Tibial artery (tissue), 4 donors: ENCODE measurements around the gene STK24.

Source experiments
- DNase-seq, 2 donors: peaks; one replicate each; pipeline ENCODE4 v3.0.0-alpha.2; 2019
- H3K27ac ChIP-seq, 2 donors: fragments of 200-600 bp; sonication (generic) in 1 of 2; 1 replicate in 1 of 2; 2 replicates in 1 of 2; pipeline ENCODE4 v1.5.1; 2018 to 2019; ENCODE audit warnings: mild to moderate bottlenecking in 1 of 2
- H3K27me3 ChIP-seq, 2 donors: fragments of 200-600 bp; sonication (generic) in 1 of 2; one replicate each; pipeline versions ENCODE4 v1.5.1 to v1.6.0; 2016 to 2019
- H3K36me3 ChIP-seq, 3 donors: fragments of 200-600 bp; sonication (generic) in 2 of 3; one replicate each; pipeline ENCODE4 v1.5.1; 2016 to 2019; ENCODE audit warnings: mild to moderate bottlenecking in 2 of 3
- H3K4me1 ChIP-seq, 4 donors: fragments of 200-600 bp; sonication (generic) in 2 of 4; 1 replicate in 3 of 4; 2 replicates in 1 of 4; pipeline ENCODE4 v1.5.1; 2016 to 2019
- H3K4me3 ChIP-seq, 2 donors: fragments of 200-600 bp; sonication (generic) in 1 of 2; 1 replicate in 1 of 2; 2 replicates in 1 of 2; pipeline ENCODE4 v1.5.1; 2018 to 2019; ENCODE audit warnings: mild to moderate bottlenecking in 2 of 2
- H3K9me3 ChIP-seq, 3 donors: fragments of 200-600 bp; sonication (generic) in 1 of 3; one replicate each; pipeline ENCODE4 v1.5.1; 2016 to 2019
- intact Hi-C: fragments of 100-400 bp; cut with DNase I; formaldehyde crosslinking; loops from one replicate; pipeline ENCODE4 v1.15.0; 2023; ENCODE audit warnings: low total_unique reads
- TF ChIP-seq, protein P1 (sequence below), 2 experiments: fragments of 200-600 bp in 1 of 2; fragments of 450-650 bp in 1 of 2; IDR thresholded peaks; one replicate each; pipeline ENCODE4 v1.5.1; 2017 to 2019; ENCODE audit warnings: antibody characterized with exemption in 2 of 2, mild to moderate bottlenecking in 1 of 2, moderate library complexity in 1 of 2

Gene STK24

DNA sequence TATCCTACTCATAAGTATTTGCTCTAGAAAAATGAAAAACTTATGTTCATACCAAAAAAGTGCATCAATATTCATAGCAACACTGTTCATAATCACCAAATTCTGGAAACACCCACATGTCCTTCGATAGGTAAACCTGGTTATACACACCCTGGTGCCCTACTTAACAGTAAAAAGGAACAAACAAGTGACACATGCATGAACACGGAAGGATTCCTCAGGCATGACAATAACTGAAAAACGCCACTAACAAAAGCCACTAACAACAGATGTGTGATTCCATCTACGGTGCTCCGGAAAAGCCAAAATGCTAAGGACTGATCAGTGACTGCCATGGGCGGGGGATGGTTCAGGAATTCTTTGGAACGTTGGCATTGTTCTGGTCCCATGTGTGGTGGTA, 65.5 kb downstream of the STK24 start:
- Histone ChIP-seq H3K9me3 (no peaks in the 10 kb centered on the region), H3K27ac (no peak overlapping the region), H3K27me3 (no peaks in the 10 kb centered on the region), H3K36me3 (no peaks in the 10 kb centered on the region), H3K4me1 (peaks cover 9 to 45% (median 34%) of the 10 kb centered on the region in 4 donors), H3K4me3 (no peak overlapping the region)
- no peak for DNase-seq
- intact Hi-C loops, result no loop called here
- TF ChIP-seq, protein P1, sequence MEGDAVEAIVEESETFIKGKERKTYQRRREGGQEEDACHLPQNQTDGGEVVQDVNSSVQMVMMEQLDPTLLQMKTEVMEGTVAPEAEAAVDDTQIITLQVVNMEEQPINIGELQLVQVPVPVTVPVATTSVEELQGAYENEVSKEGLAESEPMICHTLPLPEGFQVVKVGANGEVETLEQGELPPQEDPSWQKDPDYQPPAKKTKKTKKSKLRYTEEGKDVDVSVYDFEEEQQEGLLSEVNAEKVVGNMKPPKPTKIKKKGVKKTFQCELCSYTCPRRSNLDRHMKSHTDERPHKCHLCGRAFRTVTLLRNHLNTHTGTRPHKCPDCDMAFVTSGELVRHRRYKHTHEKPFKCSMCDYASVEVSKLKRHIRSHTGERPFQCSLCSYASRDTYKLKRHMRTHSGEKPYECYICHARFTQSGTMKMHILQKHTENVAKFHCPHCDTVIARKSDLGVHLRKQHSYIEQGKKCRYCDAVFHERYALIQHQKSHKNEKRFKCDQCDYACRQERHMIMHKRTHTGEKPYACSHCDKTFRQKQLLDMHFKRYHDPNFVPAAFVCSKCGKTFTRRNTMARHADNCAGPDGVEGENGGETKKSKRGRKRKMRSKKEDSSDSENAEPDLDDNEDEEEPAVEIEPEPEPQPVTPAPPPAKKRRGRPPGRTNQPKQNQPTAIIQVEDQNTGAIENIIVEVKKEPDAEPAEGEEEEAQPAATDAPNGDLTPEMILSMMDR (IDR thresholded peaks at IDR 0.05), result no peak

DNA sequence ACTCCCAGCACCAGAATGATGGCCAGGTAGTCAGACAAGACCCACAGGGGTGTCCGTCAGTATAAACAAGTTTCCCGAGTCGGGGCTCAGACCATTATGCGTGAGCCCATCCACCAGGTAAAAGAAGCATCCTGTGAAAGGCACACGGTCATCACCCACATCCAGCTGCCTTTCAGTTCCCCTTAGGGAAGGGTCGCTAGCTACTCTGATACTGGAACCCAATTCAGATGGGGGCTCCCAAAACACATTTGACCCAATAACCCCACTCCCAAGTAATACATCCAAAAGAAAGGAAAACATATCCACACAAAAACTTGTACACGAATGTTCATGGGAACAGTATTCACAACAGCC, 66.8 kb downstream of the STK24 start:
- Histone ChIP-seq H3K27ac (peak overlapping the region; percentile 66 to 81), H3K9me3 (no peaks in the 10 kb centered on the region), H3K27me3 (no peaks in the 10 kb centered on the region), H3K4me3 (no peak overlapping the region), H3K4me1 (peaks cover 9 to 58% (median 39%) of the 10 kb centered on the region in 4 donors), H3K36me3 (no peaks in the 10 kb centered on the region)
- intact Hi-C loops, result no loop called here
- TF ChIP-seq, protein P1 (IDR thresholded peaks at IDR 0.05), result no peak
- DNase-seq, result no peak

DNA sequence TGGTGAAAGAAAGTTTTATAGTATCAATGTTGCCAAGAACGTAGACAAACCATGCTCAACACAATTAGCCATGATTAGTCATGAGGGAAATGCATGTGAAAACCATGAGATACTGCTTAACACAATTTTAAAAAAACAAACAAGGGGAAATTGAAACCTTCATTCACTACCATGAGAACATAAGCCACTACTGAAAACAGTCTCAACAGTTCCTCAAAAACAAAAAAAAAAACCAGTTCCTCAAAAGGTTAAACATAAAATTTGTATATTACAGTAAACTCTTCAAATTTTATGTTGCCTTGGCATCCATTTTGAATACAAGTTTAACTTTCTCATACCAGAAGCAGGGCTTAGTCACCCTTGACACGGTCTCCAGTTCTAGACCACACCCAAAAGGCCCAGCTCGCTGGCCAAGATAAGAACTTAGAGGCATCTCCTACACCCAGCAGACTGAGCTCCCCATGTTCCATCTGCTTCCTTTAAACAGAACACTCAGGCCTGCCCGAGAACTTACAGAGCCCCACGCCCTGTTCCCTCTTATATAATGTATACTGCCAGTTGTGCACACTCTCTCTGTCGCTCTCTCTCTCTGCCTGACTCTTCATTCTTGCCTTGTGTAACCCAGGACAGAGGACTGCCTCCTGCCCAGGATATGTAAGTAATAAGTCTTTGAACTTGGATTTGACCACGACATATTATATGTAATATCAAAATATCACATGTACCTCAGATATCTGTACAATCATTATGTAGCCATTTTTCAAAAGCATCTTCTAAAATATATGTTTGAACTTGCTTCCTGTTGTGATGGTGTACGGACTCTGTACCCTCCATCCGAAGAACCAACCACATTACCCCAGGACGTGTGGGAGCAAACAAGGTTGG, 67.4 kb downstream of the STK24 start:
- no peaks in the 10 kb centered on the region for H3K36me3 ChIP-seq
- intact Hi-C loops, result no loop called here
- peak; percentile 81 to 86 for DNase-seq
- peaks cover 9 to 64% (median 45%) of the 10 kb centered on the region in 4 donors for H3K4me1 ChIP-seq
- no peaks in the 10 kb centered on the region for H3K9me3 ChIP-seq
- TF ChIP-seq, protein P1 (IDR thresholded peaks at IDR 0.05), result no peak
- no peak overlapping the region for H3K4me3 ChIP-seq
- peak overlapping the region; percentile 66 to 81 for H3K27ac ChIP-seq
- H3K27me3 ChIP-seq, result no peaks in the 10 kb centered on the region

DNA sequence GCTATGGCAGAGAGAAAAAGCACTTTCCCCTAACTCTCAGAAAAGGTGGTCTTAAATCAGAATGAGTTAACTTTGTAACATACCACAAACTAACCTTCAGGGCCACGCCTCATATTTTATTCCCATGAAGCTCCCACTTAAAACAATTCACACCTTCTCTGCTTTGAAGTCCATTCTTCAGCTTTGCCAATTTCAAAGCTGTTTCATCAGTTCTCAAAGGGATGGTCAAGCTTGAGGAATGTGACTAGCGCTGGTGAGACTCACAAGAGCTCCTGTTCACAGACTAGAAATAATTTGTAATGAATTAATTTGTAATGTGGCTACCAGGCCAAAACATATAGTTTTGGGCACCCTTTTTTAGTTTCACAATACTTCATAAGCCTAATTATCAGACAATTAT, 68.2 kb downstream of the STK24 start:
- peak overlapping the region; percentile 66 to 81 for H3K27ac ChIP-seq
- no peak overlapping the region for H3K4me3 ChIP-seq
- TF ChIP-seq, protein P1 (IDR thresholded peaks at IDR 0.05), result no peak
- no peaks in the 10 kb centered on the region for H3K27me3 ChIP-seq
- no peak for DNase-seq
- peaks cover 13 to 73% (median 51%) of the 10 kb centered on the region in 4 donors for H3K4me1 ChIP-seq
- intact Hi-C loops, result no loop called here
- H3K36me3 ChIP-seq, result no peaks in the 10 kb centered on the region
- no peaks in the 10 kb centered on the region for H3K9me3 ChIP-seq

DNA sequence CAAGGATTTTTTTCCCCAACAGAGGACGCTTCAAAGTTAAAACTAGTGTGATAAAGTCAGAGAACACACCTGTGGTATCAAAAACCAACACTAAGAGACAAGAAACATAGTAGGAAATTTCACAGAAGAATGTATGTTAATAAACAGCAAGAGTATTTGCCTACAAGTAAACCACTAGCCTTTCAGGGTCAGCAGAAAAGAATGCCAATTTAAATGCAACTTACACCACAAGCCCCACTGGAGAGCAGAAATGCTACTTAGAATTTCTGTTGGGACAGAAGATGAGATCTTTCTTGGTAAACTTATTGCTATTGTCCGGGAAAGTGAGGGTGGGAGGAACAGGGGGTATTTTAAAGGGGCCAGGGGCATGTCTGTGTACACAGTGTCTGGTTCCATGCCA, 68.6 kb downstream of the STK24 start:
- DNase-seq, result no peak
- intact Hi-C loops, result no loop called here
- Histone ChIP-seq H3K4me3 (no peak overlapping the region), H3K27me3 (no peaks in the 10 kb centered on the region), H3K9me3 (no peaks in the 10 kb centered on the region), H3K36me3 (no peaks in the 10 kb centered on the region), H3K4me1 (peaks cover 13 to 75% (median 54%) of the 10 kb centered on the region in 4 donors), H3K27ac (peak overlapping the region; percentile 66 to 81)
- TF ChIP-seq, protein P1 (IDR thresholded peaks at IDR 0.05), result no peak
